HS-5 (cell line): ENCODE results near the gene ANKRD20A1.
"Not testable (repeated sequence)": the region's sequence is repeated elsewhere in the genome, so short reads cannot be mapped to it uniquely, and the experiment has no call there.

Experiments used
- DNase-seq: peaks from one replicate; pipeline ENCODE4 v3.0.0-alpha.2; 2012; ENCODE audit warnings: low read depth

Gene ANKRD20A1

DNA sequence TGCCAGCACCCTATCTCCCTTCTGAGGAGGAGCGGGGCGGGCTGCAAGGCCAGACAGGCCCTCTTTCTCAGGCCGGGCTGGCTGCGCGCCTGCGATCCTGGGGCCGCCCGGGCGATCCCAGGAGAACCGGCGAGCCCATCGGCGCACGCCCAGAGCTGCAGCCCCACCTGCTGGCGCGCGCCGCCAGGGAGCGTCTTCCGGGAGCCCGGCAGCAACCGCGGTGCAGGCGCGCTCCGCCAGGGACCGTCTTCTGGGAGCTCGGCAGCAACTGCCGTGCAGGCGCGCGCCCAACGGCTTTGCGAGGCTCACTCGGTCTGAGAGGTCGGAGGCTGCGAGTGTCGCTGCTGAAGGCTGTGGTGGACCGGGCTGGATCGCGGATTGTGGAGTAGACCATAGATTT is at the start of gene ANKRD20A1:
Gene ANKRD20A1, plus strand, starts transcription at position 61 of the 400 bp plus-strand sequence. CDS start 496 bp downstream, outside the sequence.
- DNase-seq, result not testable (repeated sequence)

DNA sequence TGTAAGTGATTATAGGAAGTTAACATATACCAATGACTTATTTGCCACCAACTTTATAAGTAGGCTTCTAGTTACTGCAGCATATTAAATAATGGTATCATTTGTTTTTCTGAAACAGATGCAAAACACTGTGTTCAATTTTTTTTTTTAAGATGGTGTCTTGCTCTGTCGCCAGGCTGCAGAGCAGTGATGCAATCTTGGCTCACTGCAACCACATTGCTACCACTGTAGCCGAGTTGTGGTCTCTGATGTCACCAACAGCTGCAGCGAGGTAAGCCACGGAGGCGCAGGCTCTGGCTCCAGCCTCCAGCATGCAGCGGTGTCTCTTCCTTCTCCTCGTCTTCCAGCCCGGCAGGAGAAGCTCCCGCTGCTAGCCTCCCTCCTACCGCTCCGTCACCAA is 26.6 kb upstream of the ANKRD20A1 start:
- DNase-seq, result not testable (repeated sequence)
